HEK293T (cell line): Measurements from ENCODE around the gene CYCS.

Experiments used
- ARNT ChIP-seq: fragments of 450-650 bp; IDR thresholded peaks from 2 replicates; pipeline ENCODE4 v1.6.1; 2017; ENCODE audit warnings: mild to moderate bottlenecking
- BHLHE40 ChIP-seq: fragments of 450-650 bp; IDR thresholded peaks from 2 replicates; pipeline ENCODE4 v1.6.1; 2016; ENCODE audit warnings: mild to moderate bottlenecking, moderate library complexity, borderline replicate concordance
- CTBP1 ChIP-seq: fragments of 450-650 bp; IDR thresholded peaks from 2 replicates; pipeline ENCODE4 v1.6.1; 2016; ENCODE audit warnings: borderline replicate concordance
- ELF4 ChIP-seq: fragments of 450-650 bp; IDR thresholded peaks from 2 replicates; pipeline ENCODE4 v1.6.1; 2017; ENCODE audit warnings: antibody characterized with exemption
- FOXK2 ChIP-seq: fragments of 450-650 bp; IDR thresholded peaks from 2 replicates; pipeline ENCODE4 v1.6.1; 2016; ENCODE audit warnings: mild to moderate bottlenecking
- FOXM1 ChIP-seq: fragments of 450-650 bp; IDR thresholded peaks from 2 replicates; pipeline ENCODE4 v1.6.1; 2017; ENCODE audit warnings: mild to moderate bottlenecking, borderline replicate concordance
- HDGF ChIP-seq: fragments of 450-650 bp; IDR thresholded peaks from 2 replicates; pipeline ENCODE4 v1.6.1; 2017; ENCODE audit warnings: antibody characterized with exemption, borderline replicate concordance
- L3MBTL2 ChIP-seq: fragments of 450-650 bp; conservative IDR thresholded peaks from 2 replicates; pipeline ENCODE4 v1.6.1; 2016; ENCODE audit warnings: mild to moderate bottlenecking
- SP1 ChIP-seq: fragments of 450-650 bp; IDR thresholded peaks from 2 replicates; pipeline ENCODE4 v1.6.1; 2017
- SUZ12 ChIP-seq: fragments of 450-650 bp; IDR thresholded peaks from 2 replicates; pipeline ENCODE4 v1.6.1; 2016; ENCODE audit warnings: mild to moderate bottlenecking
- ZNF384 ChIP-seq: fragments of 450-650 bp; IDR thresholded peaks from 2 replicates; pipeline ENCODE4 v1.6.1; 2016
- TF ChIP-seq, protein P1 (sequence below): fragments of 450-650 bp; IDR thresholded peaks from 2 replicates; pipeline ENCODE4 v1.6.1; 2016

DNA sequence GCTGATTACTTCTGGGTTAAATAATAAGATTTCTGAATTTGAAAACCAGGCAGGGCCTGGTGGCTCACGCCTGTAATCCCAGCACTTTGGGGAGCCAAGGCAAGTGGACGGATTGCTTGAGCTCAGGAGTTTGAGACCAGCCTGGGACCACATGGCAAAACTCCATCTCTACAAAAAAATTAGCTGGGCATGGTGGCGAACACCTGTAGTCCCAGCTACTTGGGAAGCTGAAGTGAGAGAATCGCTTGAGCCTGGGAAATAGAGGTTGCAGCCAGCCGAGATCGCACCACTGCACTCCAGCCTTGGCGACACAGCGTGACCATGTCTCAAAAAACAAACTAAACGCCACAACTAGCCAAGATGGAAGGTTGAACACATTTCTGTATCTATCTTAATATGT is 3.5 kb downstream of the CYCS start:
- TF ChIP-seq FOXK2 (no peak), FOXM1 (no peak), ARNT (no peak), ELF4 (no peak), BHLHE40 (no peak), SUZ12 (no peak), L3MBTL2 (no peak), HDGF (no peak), ZNF384 (no peak), CTBP1 (no peak), SP1 (no peak)
- TF ChIP-seq, protein P1, sequence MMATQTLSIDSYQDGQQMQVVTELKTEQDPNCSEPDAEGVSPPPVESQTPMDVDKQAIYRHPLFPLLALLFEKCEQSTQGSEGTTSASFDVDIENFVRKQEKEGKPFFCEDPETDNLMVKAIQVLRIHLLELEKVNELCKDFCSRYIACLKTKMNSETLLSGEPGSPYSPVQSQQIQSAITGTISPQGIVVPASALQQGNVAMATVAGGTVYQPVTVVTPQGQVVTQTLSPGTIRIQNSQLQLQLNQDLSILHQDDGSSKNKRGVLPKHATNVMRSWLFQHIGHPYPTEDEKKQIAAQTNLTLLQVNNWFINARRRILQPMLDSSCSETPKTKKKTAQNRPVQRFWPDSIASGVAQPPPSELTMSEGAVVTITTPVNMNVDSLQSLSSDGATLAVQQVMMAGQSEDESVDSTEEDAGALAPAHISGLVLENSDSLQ, result no peak
